HuH-7.5 (cell line): ENCODE results near the gene MAP2K5.
"Not testable (repeated sequence)": the region's sequence is repeated elsewhere in the genome, so short reads cannot be mapped to it uniquely, and the experiment has no call there.

Source experiments
- DNase-seq: peaks from one replicate; pipeline ENCODE4 v3.0.0; 2011; ENCODE audit warnings: low spot score

Gene MAP2K5

GRCh38 chr15:67601073-67601472, 58.6 kb downstream of the MAP2K5 start:
- no peak for DNase-seq

GRCh38 chr15:67603063-67603462, 60.6 kb downstream of the MAP2K5 start:
- DNase-seq: no peak

DNA sequence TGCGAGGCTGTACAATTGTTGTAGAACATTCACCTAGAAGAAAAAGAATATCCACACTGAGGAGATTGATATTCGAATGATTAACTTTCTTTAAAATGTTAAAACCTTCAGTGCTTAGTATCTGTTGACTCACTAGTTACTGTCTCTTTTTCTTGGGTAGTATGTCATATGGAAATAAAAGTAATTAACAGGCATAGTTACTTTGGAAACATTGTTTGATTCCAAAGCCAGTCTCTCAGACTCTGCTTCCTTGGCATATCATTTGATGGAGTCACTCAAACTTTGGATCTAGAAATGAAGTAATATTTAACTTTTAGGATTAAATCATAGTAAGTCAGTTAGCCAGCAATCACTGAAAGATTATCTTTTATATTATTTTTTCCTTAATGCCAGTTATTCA, 63.4 kb downstream of the MAP2K5 start:
- DNase-seq: no peak

GRCh38 chr15:67606742-67607141, 64.2 kb downstream of the MAP2K5 start:
- no peak for DNase-seq

- DNase-seq: no peak
Observed at GRCh38 chr15:67607329-67607728, 64.8 kb downstream of the MAP2K5 start.

DNA sequence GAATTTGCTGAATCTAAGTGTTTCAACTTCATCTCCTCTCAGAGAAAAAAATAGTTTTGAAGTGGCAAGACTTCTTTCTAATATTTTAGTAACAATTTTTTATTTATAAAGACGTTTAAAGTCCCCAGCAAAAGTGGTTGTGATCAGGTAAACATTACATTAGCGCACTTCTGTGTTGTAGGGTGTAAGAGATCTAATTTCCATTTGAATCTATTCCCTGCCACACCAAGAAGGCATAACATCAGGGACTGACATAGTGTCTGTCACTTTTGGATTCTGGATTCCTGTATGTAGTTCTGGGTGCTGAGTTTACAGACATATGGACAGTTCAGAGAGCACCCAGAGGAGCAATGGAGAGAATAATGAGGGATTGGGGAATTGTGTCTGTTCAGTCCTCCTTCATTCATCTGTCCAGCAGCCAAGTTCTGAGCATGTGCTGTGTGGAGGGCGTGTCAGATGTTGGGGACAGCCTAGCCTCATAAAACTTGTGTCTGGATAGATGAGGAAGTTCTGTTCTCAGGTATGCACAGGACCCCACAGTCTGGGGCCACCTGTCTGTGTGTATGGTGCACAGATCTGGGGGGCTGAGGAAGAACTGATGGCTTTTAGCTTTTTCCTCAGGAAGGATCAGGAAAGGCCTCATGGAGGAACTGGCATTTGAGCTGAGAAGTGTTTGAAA, 65.6 kb downstream of the MAP2K5 start:
- DNase-seq: no peak

GRCh38 chr15:67608638-67608959, 66.1 kb downstream of the MAP2K5 start:
- no peak for DNase-seq

DNA sequence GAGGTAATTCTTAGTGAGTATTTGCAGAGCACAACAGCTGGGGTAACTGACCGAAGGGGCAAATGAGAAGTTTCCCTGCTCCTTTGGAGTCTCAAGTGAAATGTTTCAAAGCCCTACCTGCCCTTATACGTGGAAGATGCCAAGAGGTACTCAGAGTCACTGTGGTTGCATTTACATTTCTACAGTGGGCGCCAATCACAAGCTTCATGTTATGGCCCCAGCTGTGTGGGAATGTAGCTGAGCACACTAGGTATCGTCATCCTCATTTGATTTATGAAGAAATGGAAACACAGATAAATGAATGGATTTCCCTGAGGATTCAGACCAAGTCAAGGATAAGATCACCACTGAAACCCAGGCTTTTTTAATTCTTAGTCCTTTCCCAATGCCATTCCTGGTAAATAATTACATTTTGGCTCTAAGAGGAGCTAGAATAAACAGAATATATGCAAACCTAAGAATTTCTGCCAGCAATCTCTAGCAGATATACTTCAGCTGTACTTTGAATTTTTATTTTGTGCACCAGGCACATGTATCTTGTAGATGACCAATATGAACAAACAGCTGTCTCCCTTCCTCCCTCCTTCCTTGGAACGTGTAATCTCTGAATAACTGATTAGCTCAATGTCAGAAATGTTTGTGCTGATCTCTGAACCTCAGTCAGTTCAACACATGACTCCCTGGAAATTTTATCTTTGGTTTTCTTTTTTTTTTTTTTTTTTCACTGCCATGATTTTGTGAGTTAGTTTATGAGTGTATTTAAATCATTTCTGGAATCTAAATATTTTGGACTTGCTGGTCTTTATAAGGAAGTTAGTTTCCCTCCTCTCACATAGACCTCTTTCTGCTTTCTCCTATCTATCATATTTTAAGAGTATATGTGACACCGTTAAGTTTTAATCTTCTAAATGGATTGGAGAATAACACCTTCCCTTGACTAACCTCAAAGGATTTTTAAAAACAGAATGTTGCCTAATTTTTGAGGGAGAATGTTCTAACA, 69.2 kb downstream of the MAP2K5 start:
- DNase-seq: no peak

DNA sequence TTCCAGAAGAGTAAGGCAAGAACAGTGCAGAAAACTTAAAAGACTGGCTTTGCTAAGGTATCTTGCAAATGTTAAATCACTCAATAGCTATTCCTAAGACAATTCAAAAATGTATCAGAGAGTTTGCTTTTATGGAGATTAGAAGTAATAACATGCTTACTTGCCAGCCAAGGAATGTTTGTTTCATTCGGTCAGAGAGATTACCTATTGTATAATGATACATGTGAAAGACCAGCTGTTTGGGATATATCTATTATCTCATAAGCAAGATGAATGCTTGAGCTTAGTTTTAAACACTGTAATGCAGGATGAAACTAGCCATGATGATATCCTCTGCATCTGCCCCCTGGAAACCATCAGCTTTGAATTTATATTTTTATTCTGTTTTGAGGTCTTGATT, 70.7 kb downstream of the MAP2K5 start:
- DNase-seq: no peak

GRCh38 chr15:67613708-67614107, 71.2 kb downstream of the MAP2K5 start:
- DNase-seq: no peak

DNA sequence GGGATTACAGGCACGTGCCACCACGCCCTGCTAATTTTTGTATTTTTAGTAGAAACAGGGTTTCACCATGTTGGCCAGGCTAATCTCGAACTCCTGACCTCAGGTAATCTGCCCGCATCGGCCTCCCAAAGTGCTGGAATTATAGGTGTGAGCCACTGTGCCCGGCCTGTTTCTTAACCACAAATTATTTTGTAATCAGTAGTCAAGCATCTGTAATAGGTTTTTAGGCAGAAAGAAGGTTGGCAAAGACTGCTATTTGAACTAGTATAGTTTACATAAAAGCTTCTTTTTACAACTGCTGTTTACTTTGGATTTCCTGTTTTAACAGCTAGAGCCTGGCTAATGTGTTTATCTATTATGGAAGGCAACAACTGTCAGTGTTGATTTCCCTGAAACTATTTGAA, 72.6 kb downstream of the MAP2K5 start:
- peak; percentile 12 for DNase-seq

DNA sequence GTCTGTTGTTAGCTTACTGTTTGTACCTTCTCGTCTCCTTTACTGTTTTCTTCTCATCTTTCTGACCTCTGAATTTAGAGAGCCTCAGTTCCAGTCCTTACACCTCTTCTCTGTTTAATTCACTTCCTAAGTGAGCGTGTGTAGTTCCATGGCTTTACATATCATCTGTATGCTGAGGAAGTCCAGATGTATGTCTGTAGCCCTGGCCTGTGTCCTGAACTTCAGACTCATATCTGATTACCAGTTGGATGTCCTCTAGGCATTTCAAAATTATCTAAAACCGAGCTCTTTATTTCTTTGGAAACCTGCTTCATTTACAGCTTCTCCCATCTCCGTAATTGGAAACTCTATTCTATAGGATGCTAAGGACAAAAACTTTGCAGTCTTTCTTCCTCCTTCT, 75.8 kb downstream of the MAP2K5 start:
- DNase-seq: no peak

GRCh38 chr15:67622110-67622509, 79.6 kb downstream of the MAP2K5 start:
- no peak for DNase-seq

GRCh38 chr15:67632261-67632660, 89.8 kb downstream of the MAP2K5 start:
- DNase-seq: no peak

- not testable (repeated sequence) for DNase-seq
Observed at GRCh38 chr15:67635950-67636349, 93.4 kb downstream of the MAP2K5 start.

DNA sequence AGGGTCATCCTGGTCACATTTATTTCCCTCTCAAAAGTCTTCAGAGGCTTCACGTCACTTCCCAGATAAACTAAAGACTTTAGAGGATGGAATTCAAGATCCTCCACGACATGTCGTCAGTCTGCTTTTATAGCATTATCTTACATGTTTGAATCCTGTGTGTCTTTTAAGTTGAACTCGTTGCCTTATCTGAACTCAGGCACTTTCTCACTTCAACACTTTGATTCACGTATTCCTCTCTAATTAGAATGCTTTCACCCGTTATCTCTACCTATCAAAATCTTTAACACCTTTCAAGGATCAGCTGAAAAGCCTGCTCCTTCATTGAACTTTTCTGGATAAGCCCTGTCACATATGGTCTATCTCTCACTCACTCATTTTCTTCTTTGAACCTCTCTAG, 97.1 kb downstream of the MAP2K5 start:
- no peak for DNase-seq

DNA sequence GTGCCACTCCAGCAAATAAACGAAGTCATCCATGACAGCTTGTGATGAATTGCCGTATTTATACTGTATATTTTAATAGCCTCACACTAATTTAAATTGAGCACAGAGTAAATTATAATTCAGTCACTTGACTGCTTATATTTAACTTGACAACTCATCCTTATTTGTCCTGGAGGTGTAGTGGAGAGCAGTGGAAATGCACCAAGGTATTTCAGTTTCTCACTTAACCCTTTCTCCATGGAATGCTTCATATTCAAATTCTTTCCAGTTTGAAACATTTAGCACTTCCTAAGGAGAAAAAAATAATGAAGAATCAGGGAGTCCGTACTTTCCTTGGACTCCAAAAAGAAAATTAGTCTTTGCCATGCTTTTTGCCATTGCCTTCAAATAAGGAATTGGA, 99.0 kb downstream of the MAP2K5 start:
- no peak for DNase-seq

- DNase-seq: no peak
Observed at GRCh38 chr15:67646847-67647246, 104.3 kb downstream of the MAP2K5 start.

GRCh38 chr15:67652586-67652985, 110.1 kb downstream of the MAP2K5 start:
- DNase-seq: no peak

DNA sequence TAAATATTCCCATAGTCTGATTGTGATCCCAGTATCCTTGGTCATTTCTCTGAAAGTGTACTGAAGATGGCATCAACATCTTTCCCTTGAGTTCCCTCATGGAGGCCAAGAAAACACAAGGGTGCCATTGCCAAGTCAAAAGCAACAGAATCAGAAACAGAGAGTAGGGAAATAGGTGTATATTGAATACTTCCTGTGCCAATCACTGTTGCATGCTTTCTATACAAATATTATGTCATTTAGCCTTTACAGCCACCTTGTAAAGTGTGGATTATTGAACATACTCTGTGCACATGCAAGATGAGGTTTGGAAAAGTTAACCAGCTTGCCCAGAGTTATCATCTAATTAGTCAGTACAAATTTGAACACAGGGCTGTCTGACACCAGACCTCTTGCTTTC, 117.9 kb downstream of the MAP2K5 start:
- no peak for DNase-seq

GRCh38 chr15:67660874-67661606, 118.5 kb downstream of the MAP2K5 start:
- no peak for DNase-seq

DNA sequence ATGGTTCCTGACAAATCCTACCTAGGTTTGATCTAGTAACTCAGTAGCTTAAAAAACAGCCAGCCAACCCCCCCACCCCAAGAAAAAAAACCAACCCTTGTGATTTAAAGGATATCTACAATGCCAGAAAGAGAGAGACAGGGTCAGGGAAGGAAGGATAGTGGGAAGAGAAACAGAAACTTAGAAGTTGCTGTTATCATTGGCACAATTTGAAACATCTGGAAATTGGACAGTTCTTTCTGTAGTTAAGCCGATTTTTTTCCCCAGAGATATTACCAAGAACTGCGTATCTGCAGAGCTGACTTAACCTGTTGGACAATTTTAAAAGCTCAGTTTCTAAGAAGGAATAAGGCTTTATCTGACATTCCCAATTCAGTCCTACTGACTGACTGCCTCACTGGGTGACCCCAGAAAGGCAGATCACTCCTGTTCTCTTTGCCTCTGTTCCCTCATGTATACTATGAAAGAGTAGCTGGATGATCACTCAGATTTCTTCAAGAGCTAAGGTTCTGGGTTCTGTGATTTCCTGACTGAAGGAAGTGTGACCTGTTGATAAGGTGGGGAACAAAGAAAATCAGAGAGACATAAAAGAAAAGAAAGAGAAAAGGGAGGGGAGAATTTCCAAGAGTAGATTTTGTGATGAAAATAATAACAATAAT, 128.3 kb downstream of the MAP2K5 start:
- DNase-seq: no peak
